ENCODE results near the gene DCDC2C.

- TF ChIP-seq POLR2A (IDR thresholded peaks at IDR 0.05) (no peak), EP300 (IDR thresholded peaks at IDR 0.05) (no peak)
- TF ChIP-seq, protein P1, sequence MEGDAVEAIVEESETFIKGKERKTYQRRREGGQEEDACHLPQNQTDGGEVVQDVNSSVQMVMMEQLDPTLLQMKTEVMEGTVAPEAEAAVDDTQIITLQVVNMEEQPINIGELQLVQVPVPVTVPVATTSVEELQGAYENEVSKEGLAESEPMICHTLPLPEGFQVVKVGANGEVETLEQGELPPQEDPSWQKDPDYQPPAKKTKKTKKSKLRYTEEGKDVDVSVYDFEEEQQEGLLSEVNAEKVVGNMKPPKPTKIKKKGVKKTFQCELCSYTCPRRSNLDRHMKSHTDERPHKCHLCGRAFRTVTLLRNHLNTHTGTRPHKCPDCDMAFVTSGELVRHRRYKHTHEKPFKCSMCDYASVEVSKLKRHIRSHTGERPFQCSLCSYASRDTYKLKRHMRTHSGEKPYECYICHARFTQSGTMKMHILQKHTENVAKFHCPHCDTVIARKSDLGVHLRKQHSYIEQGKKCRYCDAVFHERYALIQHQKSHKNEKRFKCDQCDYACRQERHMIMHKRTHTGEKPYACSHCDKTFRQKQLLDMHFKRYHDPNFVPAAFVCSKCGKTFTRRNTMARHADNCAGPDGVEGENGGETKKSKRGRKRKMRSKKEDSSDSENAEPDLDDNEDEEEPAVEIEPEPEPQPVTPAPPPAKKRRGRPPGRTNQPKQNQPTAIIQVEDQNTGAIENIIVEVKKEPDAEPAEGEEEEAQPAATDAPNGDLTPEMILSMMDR (IDR thresholded peaks at IDR 0.05) = no peak
Observed at GRCh38 chr2:3726511-3726910, 23.1 kb downstream of the DCDC2C start.
